MM.1S (cell line): Measurements from ENCODE around the gene ARL6IP5.

ENCODE experiments used
- DNase-seq: peaks from one replicate; pipeline ENCODE4 v3.0.0-alpha.2; 2015
- H2AFZ ChIP-seq: fragments of 300-600 bp; sonication (generic); 2 replicates; pipeline ENCODE4 v1.6.0; 2016; ENCODE audit warnings: antibody characterized with exemption, low read length
- H3F3A ChIP-seq: fragments of 300-600 bp; sonication (generic); 2 replicates; pipeline ENCODE4 v1.6.1; 2016; ENCODE audit warnings: mild to moderate bottlenecking, antibody characterized with exemption, low read length, moderate library complexity, mixed read lengths; ENCODE audit not compliant: insufficient read depth
- H3K27ac ChIP-seq: fragments of 300-600 bp; sonication (generic); 2 replicates; pipeline ENCODE4 v1.5.1; 2016; ENCODE audit warnings: mild to moderate bottlenecking, low read length
- H3K27me3 ChIP-seq: fragments of 300-600 bp; sonication (generic); replicated peaks from 2 replicates; pipeline ENCODE4 v1.6.0; 2016; ENCODE audit warnings: low read length; ENCODE audit not compliant: insufficient read depth
- H3K36me3 ChIP-seq: fragments of 300-600 bp; sonication (generic); replicated peaks from 2 replicates; pipeline ENCODE4 v1.6.1; 2016; ENCODE audit warnings: mild to moderate bottlenecking, low read length, mixed read lengths; ENCODE audit not compliant: insufficient read depth
- H3K4me1 ChIP-seq: fragments of 300-600 bp; sonication (generic); 2 replicates; pipeline ENCODE4 v1.6.1; 2016; ENCODE audit warnings: low read length, mixed read lengths
- H3K4me2 ChIP-seq: fragments of 300-600 bp; sonication (generic); 2 replicates; pipeline ENCODE4 v1.6.0; 2016; ENCODE audit warnings: low read depth, low read length
- H3K4me3 ChIP-seq: fragments of 300-600 bp; sonication (generic); 2 replicates; pipeline ENCODE4 v1.5.1; 2016; ENCODE audit warnings: low read length, mixed read lengths
- H3K79me2 ChIP-seq: fragments of 300-600 bp; sonication (generic); 2 replicates; pipeline ENCODE4 v1.6.1; 2016; ENCODE audit warnings: mixed run types, low read length, mixed read lengths
- H3K9ac ChIP-seq: fragments of 300-600 bp; sonication (generic); 2 replicates; pipeline ENCODE4 v1.6.1; 2016; ENCODE audit warnings: low read length, mixed read lengths
- H3K9me2 ChIP-seq: fragments of 300-600 bp; sonication (generic); replicated peaks from 2 replicates; pipeline ENCODE4 v1.6.1; 2016; ENCODE audit warnings: mild to moderate bottlenecking, low read length, mixed read lengths; ENCODE audit not compliant: insufficient read depth
- H3K9me3 ChIP-seq: fragments of 300-600 bp; sonication (generic); replicated peaks from 2 replicates; pipeline ENCODE4 v1.6.1; 2016; ENCODE audit warnings: mild to moderate bottlenecking, low read length, mixed read lengths; ENCODE audit not compliant: insufficient read depth
- H4K20me1 ChIP-seq: fragments of 300-600 bp; sonication (generic); 2 replicates; pipeline ENCODE4 v1.6.1; 2016; ENCODE audit warnings: mild to moderate bottlenecking, low read length, moderate library complexity, mixed read lengths; ENCODE audit not compliant: insufficient read depth
- EZH2 ChIP-seq: fragments of 300-600 bp; sonication (generic); optimal IDR thresholded peaks from 2 replicates; pipeline ENCODE3; 2017; ENCODE audit warnings: low read depth, mild to moderate bottlenecking, antibody characterized with exemption, low read length, mixed read lengths
- EZH2phosphoT487 ChIP-seq: fragments of 300-600 bp; sonication (generic); IDR thresholded peaks from 2 replicates; pipeline ENCODE4 v1.6.1; 2018; ENCODE audit warnings: antibody characterized with exemption, low read length
- TF ChIP-seq, protein P1 (sequence below): fragments of 300-600 bp; sonication (generic); IDR thresholded peaks from 2 replicates; pipeline ENCODE4 v1.5.1; 2016; ENCODE audit warnings: antibody characterized with exemption, low read length, mixed read lengths

The ARL6IP5 gene

DNA sequence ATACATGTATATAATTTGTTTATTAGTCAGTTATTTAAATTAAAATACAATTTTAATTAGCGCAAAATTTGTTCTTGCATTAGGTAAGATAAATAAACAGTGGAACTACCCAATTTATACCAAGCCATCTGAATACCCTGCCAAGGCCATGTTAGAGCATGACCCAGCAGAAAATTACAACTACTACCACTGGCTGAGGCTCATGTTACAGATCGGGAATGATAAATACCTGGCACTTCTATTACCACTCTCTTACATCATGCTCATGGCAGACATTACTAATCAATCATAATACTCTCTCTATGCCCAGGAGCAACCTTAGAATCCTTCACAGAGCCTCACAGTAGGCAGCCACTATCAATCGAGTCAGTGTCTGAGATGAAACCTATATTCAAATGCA, 58.9 kb downstream of the ARL6IP5 start:
- Histone ChIP-seq H3K9ac (no peak overlapping the region), H3K4me1 (no peaks in the 10 kb centered on the region), H2AFZ (no peak overlapping the region)

DNA sequence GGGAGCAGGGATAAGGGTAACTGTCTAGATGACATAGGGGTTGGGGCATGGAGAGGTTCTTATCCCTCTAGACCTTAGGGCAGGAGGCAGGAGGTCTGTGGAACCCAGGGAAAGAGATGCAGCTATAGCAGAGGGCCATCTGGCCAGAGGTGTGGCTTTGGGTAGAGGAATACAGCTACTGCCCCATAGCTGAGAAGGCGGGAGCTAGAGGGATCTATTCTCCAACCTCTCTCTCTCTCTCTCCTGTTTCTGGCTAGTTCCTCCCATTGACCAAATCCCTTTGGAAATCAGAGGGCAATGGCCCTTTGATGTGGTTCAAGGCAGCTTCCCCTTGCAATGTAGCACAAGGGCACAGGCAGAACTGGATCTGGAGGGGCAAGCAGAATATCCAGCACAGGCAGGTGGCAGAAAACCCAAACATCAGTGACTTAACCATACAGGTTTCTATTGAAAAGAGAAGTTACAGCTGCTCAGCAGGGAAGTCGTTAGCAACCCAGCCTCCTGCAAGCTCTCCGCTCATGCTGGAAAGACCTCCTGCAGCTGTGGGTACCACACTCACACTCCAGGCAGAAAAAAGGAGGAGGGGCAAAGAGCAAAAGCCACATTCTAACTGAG, 60.0 kb downstream of the ARL6IP5 start:
- no peak for DNase-seq
- Histone ChIP-seq H3K9ac (no peak overlapping the region), H3K27ac (no peak overlapping the region), H3K9me2 (no peaks in the 10 kb centered on the region), H3K4me2 (no peak overlapping the region), H3K27me3 (no peaks in the 10 kb centered on the region), H3K79me2 (no peaks in the 10 kb centered on the region), H3K4me1 (no peaks in the 10 kb centered on the region), H3K36me3 (no peaks in the 10 kb centered on the region), H3K4me3 (no peak overlapping the region), H4K20me1 (no peaks in the 10 kb centered on the region), H2AFZ (no peak overlapping the region), H3F3A (no peaks in the 10 kb centered on the region), H3K9me3 (no peaks in the 10 kb centered on the region)
- TF ChIP-seq EZH2 (no peak), EZH2phosphoT487 (no peak)
- TF ChIP-seq, protein P1, sequence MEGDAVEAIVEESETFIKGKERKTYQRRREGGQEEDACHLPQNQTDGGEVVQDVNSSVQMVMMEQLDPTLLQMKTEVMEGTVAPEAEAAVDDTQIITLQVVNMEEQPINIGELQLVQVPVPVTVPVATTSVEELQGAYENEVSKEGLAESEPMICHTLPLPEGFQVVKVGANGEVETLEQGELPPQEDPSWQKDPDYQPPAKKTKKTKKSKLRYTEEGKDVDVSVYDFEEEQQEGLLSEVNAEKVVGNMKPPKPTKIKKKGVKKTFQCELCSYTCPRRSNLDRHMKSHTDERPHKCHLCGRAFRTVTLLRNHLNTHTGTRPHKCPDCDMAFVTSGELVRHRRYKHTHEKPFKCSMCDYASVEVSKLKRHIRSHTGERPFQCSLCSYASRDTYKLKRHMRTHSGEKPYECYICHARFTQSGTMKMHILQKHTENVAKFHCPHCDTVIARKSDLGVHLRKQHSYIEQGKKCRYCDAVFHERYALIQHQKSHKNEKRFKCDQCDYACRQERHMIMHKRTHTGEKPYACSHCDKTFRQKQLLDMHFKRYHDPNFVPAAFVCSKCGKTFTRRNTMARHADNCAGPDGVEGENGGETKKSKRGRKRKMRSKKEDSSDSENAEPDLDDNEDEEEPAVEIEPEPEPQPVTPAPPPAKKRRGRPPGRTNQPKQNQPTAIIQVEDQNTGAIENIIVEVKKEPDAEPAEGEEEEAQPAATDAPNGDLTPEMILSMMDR = no peak

More for the DNA sequence above, 58.9 kb downstream of the ARL6IP5 start:
- no peaks in the 10 kb centered on the region for H3K9me3 ChIP-seq
- no peak overlapping the region for H3K4me2 ChIP-seq
- H3K79me2 ChIP-seq = no peaks in the 10 kb centered on the region
- no peaks in the 10 kb centered on the region for H4K20me1 ChIP-seq
- no peaks in the 10 kb centered on the region for H3K27me3 ChIP-seq
- no peak for TF ChIP-seq EZH2
- no peak for TF ChIP-seq EZH2phosphoT487
- TF ChIP-seq, protein P1 = no peak
- H3F3A ChIP-seq = no peaks in the 10 kb centered on the region
- no peaks in the 10 kb centered on the region for H3K36me3 ChIP-seq
- DNase-seq = no peak
- H3K27ac ChIP-seq = no peak overlapping the region
- no peaks in the 10 kb centered on the region for H3K9me2 ChIP-seq
- no peak overlapping the region for H3K4me3 ChIP-seq

DNA sequence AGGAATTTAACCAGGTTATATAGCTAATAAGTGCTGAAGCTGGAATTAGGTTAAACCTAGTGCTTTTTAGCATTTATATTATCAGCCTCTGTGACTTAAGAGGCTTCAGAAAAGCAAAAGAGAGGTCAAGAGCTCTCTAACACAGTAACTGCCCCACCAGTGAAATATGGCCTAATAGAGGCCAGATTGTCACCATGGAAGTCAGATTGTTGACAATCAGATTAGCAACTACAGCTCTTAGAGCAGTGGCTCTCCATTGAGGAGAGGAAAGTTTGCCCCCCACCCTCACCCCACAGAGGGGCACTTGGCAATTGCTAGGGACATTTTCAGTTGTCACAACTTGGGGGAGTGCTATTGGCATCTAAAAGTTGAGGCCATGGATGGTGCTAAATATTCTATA, 61.0 kb downstream of the ARL6IP5 start:
- no peaks in the 10 kb centered on the region for H3K4me1 ChIP-seq
- H3K9me2 ChIP-seq = no peaks in the 10 kb centered on the region
- H3K4me3 ChIP-seq = no peak overlapping the region
- TF ChIP-seq EZH2phosphoT487 (no peak), EZH2 (no peak)
- TF ChIP-seq, protein P1 = no peak
- no peaks in the 10 kb centered on the region for H3K9me3 ChIP-seq
- H3K4me2 ChIP-seq = no peak overlapping the region
- no peak overlapping the region for H3K9ac ChIP-seq
- DNase-seq = no peak
- no peak overlapping the region for H3K27ac ChIP-seq
- no peaks in the 10 kb centered on the region for H3K36me3 ChIP-seq
- no peaks in the 10 kb centered on the region for H4K20me1 ChIP-seq
- H2AFZ ChIP-seq = no peak overlapping the region
- H3K79me2 ChIP-seq = no peaks in the 10 kb centered on the region
- no peaks in the 10 kb centered on the region for H3F3A ChIP-seq
- H3K27me3 ChIP-seq = no peaks in the 10 kb centered on the region
